Neural cell (in vitro differentiated cells): ENCODE data around the gene MACROD1. TPM values are rescaled to one million over a fixed set of nuclear protein-coding genes. Genes with fewer than 3 reads are reported as not detected.

Experiments
- H2AFZ ChIP-seq: fragments of 200-600, 300-800 bp; sonication (generic), shearing (Covaris generic); 2 replicates; pipeline ENCODE4 v1.6.0; 2014; ENCODE audit warnings: low read depth, mild to moderate bottlenecking, antibody characterized with exemption, low read length, moderate library complexity
- H3F3A ChIP-seq: fragments of 200-600 bp; shearing (Covaris generic); 2 replicates; pipeline ENCODE4 v1.6.1; 2016; ENCODE audit warnings: mild to moderate bottlenecking, moderate library complexity, mixed read lengths, antibody characterized with exemption, low read length; ENCODE audit not compliant: insufficient read depth, poor library complexity, severe bottlenecking
- H3K27ac ChIP-seq: fragments of 200-600, 300-800 bp; sonication (generic), shearing (Covaris generic); 2 replicates; pipeline ENCODE4 v1.5.1; 2014; ENCODE audit warnings: mild to moderate bottlenecking, low read length, moderate library complexity
- H3K27me3 ChIP-seq: fragments of 300-800, 200-600 bp; sonication (generic), shearing (Covaris generic); 2 replicates; pipeline ENCODE4 v1.6.0; 2014; ENCODE audit warnings: mild to moderate bottlenecking, low read depth, low read length, moderate library complexity; ENCODE audit not compliant: insufficient read depth
- H3K36me3 ChIP-seq: fragments of 300-800, 200-600 bp; sonication (generic), shearing (Covaris generic); 2 replicates; pipeline ENCODE4 v1.5.1; 2014; ENCODE audit warnings: mild to moderate bottlenecking, antibody characterized with exemption, low read length, moderate library complexity; ENCODE audit not compliant: insufficient read depth
- H3K4me2 ChIP-seq: fragments of 300-800, 200-600 bp; sonication (generic), shearing (Covaris generic); 2 replicates; pipeline ENCODE4 v1.6.0; 2014; ENCODE audit warnings: mild to moderate bottlenecking, low read length
- H3K4me3 ChIP-seq: fragments of 300-800, 200-600 bp; sonication (generic), shearing (Covaris generic); 2 replicates; pipeline ENCODE4 v1.5.1; 2014; ENCODE audit warnings: mild to moderate bottlenecking, low read length, moderate library complexity
- H3K79me2 ChIP-seq: fragments of 200-600 bp; shearing (Covaris generic); replicated peaks from 2 replicates; pipeline ENCODE4 v1.6.0; 2014; ENCODE audit warnings: mild to moderate bottlenecking, low read length, moderate library complexity; ENCODE audit not compliant: insufficient read depth
- H3K9ac ChIP-seq: fragments of 300-800, 200-600 bp; sonication (generic), shearing (Covaris generic); 2 replicates; pipeline ENCODE4 v1.6.1; 2016; ENCODE audit warnings: mild to moderate bottlenecking, low read length, mixed read lengths
- H3K9me2 ChIP-seq: fragments of 200-600 bp; shearing (Covaris generic); 2 replicates; pipeline ENCODE4 v1.6.1; 2016; ENCODE audit warnings: mild to moderate bottlenecking, low read length, mixed read lengths; ENCODE audit not compliant: insufficient read depth
- H3K9me3 ChIP-seq: fragments of 200-600, 300-800 bp; sonication (generic), shearing (Covaris generic); 2 replicates; pipeline ENCODE4 v1.6.1; 2016; ENCODE audit warnings: mild to moderate bottlenecking, mixed run types, low read length, moderate library complexity, mixed read lengths
- H4K20me1 ChIP-seq: fragments of 200-600 bp; shearing (Covaris generic); 2 replicates; pipeline ENCODE4 v1.6.1; 2016; ENCODE audit warnings: mild to moderate bottlenecking, mixed run types; ENCODE audit not compliant: insufficient read depth
- EP300 ChIP-seq: fragments of 450-650 bp; conservative IDR thresholded peaks from 2 replicates; pipeline ENCODE4 v1.6.1; 2014; ENCODE audit warnings: antibody characterized with exemption, mild to moderate bottlenecking, moderate library complexity; ENCODE audit not compliant: poor library complexity, severe bottlenecking
- EZH2 ChIP-seq: fragments of 200-600, 300-800 bp; shearing (Covaris generic), sonication (generic); IDR thresholded peaks from 2 replicates; pipeline ENCODE4 v1.6.1; 2014; ENCODE audit warnings: antibody characterized with exemption, low read length, borderline replicate concordance, mild to moderate bottlenecking; ENCODE audit not compliant: insufficient read depth, poor library complexity, severe bottlenecking
- POLR2AphosphoS5 ChIP-seq: IDR thresholded peaks from 2 replicates; pipeline ENCODE4 v1.6.1; 2012
- RAD21 ChIP-seq: fragments of 450-650 bp; conservative IDR thresholded peaks from 2 replicates; pipeline ENCODE4 v1.6.1; 2014; ENCODE audit warnings: antibody characterized with exemption, mild to moderate bottlenecking, moderate library complexity
- REST ChIP-seq: IDR thresholded peaks from 2 replicates; pipeline ENCODE4 v1.6.1; 2012; ENCODE audit warnings: borderline replicate concordance
- SMC3 ChIP-seq: fragments of 450-650 bp; conservative IDR thresholded peaks from 2 replicates; pipeline ENCODE4 v1.6.1; 2014; ENCODE audit warnings: antibody characterized with exemption, mild to moderate bottlenecking, moderate library complexity; ENCODE audit not compliant: poor library complexity
- TAF1 ChIP-seq: IDR thresholded peaks from 2 replicates; pipeline ENCODE4 v1.6.1; 2012; ENCODE audit warnings: low read depth
- polyA plus RNA-seq: library from polyadenylated mRNA; depleted of rRNA; stranded (reverse); fragments of >200 nt; gene quantifications from 2 replicates; pipeline ENCODE4 v1.2.3, GENCODE V29; 2014
- TF ChIP-seq, protein P1 (sequence below): fragments of 450-650 bp; IDR thresholded peaks from 2 replicates; pipeline ENCODE4 v1.5.1; 2014; ENCODE audit warnings: antibody characterized with exemption, mild to moderate bottlenecking, moderate library complexity; ENCODE audit not compliant: poor library complexity, severe bottlenecking

Gene MACROD1
- polyA plus RNA-seq, 1 donor from 2014 or later = 30.8 TPM

DNA sequence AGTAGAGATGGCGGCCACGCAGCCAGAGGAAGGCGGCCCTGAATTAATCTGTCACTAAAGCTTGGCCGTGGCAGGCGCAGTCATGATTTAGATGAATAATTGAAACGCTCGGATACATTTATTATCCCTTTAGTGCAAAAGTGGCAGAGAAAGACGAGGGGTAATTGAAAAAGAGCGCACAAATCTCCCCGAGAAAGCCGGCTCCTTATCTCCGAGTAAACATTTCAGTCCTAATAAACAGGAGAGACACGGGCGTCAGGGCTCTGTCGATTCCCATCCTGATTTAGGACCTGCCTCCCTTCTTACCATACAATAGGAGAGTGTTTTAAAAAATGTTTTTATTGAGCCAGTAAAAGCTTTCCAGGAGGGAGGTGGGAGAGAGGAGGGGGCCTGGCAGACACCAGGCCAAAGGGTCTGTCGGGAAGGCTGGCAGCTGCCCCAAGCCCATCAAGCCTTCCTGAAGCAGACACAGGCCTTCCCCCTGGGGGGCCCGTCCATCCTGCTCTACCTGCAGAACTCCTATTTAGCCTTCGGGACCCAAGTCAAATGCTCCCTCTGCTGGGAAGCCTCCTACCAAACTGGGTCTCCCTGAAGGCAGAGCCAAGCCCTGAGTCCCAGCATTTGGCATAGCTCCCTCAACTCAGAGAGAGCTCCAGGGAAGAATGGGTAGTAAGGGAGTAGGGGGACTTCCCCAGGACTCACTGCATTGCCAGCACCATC lies 156.8 kb downstream of the MACROD1 start:
- Histone ChIP-seq H3K27ac (no peak overlapping the region), H4K20me1 (no peaks in the 10 kb centered on the region), H3K9me3 (no peaks in the 10 kb centered on the region), H3K9ac (no peak overlapping the region), H3F3A (no peaks in the 10 kb centered on the region), H3K9me2 (no peaks in the 10 kb centered on the region), H3K36me3 (no peaks in the 10 kb centered on the region), H3K79me2 (no peaks in the 10 kb centered on the region), H3K4me3 (no peak overlapping the region), H3K4me2 (no peak overlapping the region), H2AFZ (no peak overlapping the region), H3K27me3 (peaks cover 7% of the 10 kb centered on the region)
- TF ChIP-seq RAD21 = no peak
- no peak for TF ChIP-seq TAF1
- no peak for TF ChIP-seq REST
- TF ChIP-seq SMC3 = no peak
- TF ChIP-seq, protein P1, sequence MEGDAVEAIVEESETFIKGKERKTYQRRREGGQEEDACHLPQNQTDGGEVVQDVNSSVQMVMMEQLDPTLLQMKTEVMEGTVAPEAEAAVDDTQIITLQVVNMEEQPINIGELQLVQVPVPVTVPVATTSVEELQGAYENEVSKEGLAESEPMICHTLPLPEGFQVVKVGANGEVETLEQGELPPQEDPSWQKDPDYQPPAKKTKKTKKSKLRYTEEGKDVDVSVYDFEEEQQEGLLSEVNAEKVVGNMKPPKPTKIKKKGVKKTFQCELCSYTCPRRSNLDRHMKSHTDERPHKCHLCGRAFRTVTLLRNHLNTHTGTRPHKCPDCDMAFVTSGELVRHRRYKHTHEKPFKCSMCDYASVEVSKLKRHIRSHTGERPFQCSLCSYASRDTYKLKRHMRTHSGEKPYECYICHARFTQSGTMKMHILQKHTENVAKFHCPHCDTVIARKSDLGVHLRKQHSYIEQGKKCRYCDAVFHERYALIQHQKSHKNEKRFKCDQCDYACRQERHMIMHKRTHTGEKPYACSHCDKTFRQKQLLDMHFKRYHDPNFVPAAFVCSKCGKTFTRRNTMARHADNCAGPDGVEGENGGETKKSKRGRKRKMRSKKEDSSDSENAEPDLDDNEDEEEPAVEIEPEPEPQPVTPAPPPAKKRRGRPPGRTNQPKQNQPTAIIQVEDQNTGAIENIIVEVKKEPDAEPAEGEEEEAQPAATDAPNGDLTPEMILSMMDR = no peak
- no peak for TF ChIP-seq EP300
- TF ChIP-seq POLR2AphosphoS5 = no peak

GRCh38 chr11:64008283-64008913 lies 157.5 kb downstream of the MACROD1 start:
- H3K4me3 ChIP-seq = peak overlapping the region; percentile 50
- no peak for TF ChIP-seq EZH2
- TF ChIP-seq, protein P1 = no peak
- H4K20me1 ChIP-seq = no peaks in the 10 kb centered on the region
- no peaks in the 10 kb centered on the region for H3K79me2 ChIP-seq
- H2AFZ ChIP-seq = no peak overlapping the region
- no peaks in the 10 kb centered on the region for H3K9me3 ChIP-seq
- H3K27me3 ChIP-seq = peaks cover 7% of the 10 kb centered on the region
- H3K27ac ChIP-seq = no peak overlapping the region
- no peaks in the 10 kb centered on the region for H3K9me2 ChIP-seq
- H3K9ac ChIP-seq = peak overlapping the region; percentile 37
- H3K36me3 ChIP-seq = no peaks in the 10 kb centered on the region
- no peaks in the 10 kb centered on the region for H3F3A ChIP-seq
- H3K4me2 ChIP-seq = no peak overlapping the region
